Esophagus (tissue), 2 donors: ENCODE measurements around the gene GPHB5. TPM values are rescaled to one million over a fixed set of nuclear protein-coding genes. Genes with fewer than 3 reads are reported as not detected.

ENCODE experiments used
- H3K27ac ChIP-seq, 2 donors: one replicate each; pipeline ENCODE4 v1.5.1; 2013; ENCODE audit warnings: low read depth in 2 of 2, mild to moderate bottlenecking in 2 of 2, inconsistent platforms in 1 of 2, low read length in 1 of 2, moderate library complexity in 1 of 2
- H3K27me3 ChIP-seq, 2 donors: one replicate each; pipeline ENCODE4 v1.6.1; 2013; ENCODE audit warnings: low read length in 2 of 2, control low read depth in 1 of 2, mild to moderate bottlenecking in 1 of 2; ENCODE audit not compliant: insufficient read depth in 2 of 2, control insufficient read depth in 1 of 2
- H3K36me3 ChIP-seq, 2 donors: one replicate each; pipeline ENCODE4 v1.6.1; 2013; ENCODE audit warnings: low read length in 1 of 2; ENCODE audit not compliant: control insufficient read depth in 2 of 2, insufficient read depth in 2 of 2
- H3K4me1 ChIP-seq, 2 donors: one replicate each; pipeline ENCODE4 v1.6.1; 2013; ENCODE audit warnings: low read length in 1 of 2; ENCODE audit not compliant: control insufficient read depth in 2 of 2, insufficient read depth in 2 of 2
- H3K4me3 ChIP-seq, 2 donors: one replicate each; pipeline ENCODE4 v1.5.1; 2013; ENCODE audit warnings: low read length in 2 of 2, mild to moderate bottlenecking in 2 of 2, low read depth in 1 of 2, moderate library complexity in 1 of 2
- H3K9me3 ChIP-seq, 2 donors: one replicate each; pipeline ENCODE4 v1.6.1; 2013; ENCODE audit warnings: mild to moderate bottlenecking in 2 of 2, low read depth in 1 of 2, low read length in 1 of 2, moderate library complexity in 1 of 2; ENCODE audit not compliant: control insufficient read depth in 2 of 2, insufficient read depth in 1 of 2
- WGBS, 2 donors: extraction: QIAGEN DNeasy Blood & Tissue Kit; methylation state at CpG; one replicate each; pipeline ENCODE4 v1.1.7; 2013; 5-methylcytosine and 5-hydroxymethylcytosine counted together
- polyA plus RNA-seq, 2 donors: library from polyadenylated mRNA; stranded (reverse); fragments of 200-250 nt; gene quantifications; one replicate each; pipeline ENCODE4 v1.2.3, GENCODE V29; 2013
- donor health status: healthy with polysubstance abuse.
- donor health status: Bipolar disorder and iron deficiency.

GPHB5 gene
- polyA plus RNA-seq, 2 donors, result not detected

DNA sequence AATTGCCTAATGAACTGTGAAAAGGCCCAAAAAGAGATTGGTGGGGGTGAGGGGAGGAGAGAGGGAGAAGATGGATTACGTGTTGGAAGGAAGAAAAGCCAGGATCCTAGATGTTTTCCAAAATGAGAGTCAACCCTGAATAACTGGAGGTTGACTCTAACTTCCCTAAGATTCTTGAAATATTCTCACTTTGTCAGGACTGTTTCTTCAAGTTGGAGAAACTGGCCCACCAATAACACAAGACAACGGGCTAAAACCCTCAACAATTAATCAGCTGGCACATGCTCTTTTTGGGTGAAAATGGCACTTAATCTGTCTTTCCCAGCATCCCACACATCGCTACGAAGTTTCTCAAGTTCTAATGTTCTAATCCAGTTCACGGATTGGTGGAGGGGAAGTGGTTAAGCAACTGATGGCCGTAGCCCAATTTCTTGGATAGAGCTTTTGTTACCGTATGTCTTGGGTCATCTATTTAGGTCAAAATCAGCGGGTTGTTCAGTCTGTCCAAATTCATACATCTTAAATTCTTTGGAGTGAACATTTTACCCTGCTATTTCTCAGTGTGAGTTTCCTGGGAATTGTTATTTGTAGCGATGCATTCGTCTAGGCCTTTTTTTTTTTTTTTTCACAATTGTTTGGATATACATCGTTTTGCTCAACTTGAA lies 49.0 kb downstream of the GPHB5 start:
- WGBS, 2 donors, result 87 to 88% methylated on average over 11 of the region's 11 CpGs
- no peaks in the 10 kb centered on the region for H3K36me3 ChIP-seq
- no peak overlapping the region for H3K27ac ChIP-seq
- H3K4me3 ChIP-seq, result no peak overlapping the region
- no peaks in the 10 kb centered on the region for H3K9me3 ChIP-seq
- H3K4me1 ChIP-seq, result peaks cover 0 to 2% of the 10 kb centered on the region in 2 donors
- H3K27me3 ChIP-seq, result no peaks in the 10 kb centered on the region

DNA sequence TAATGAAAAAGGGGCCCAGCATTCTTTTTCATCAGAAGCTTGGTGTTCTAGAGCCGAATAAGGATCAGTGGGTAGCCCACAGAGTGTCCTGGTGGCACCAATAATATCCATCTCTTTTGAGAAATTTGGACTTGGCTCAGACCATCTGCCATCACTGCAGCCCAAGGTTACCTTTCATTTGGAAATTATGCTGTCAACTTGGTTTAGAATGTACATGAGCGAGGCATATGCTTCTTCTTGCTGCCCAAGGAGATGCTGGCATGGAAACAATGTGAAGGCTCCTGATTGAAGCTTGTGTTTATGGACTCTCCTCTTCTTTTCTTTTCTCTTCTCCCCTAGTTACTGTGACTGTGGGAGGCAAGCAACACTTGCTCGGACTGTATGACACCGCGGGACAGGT lies 50.0 kb downstream of the GPHB5 start:
- Histone ChIP-seq H3K9me3 (no peaks in the 10 kb centered on the region), H3K4me1 (peaks cover 0 to 2% of the 10 kb centered on the region in 2 donors), H3K27ac (no peak overlapping the region), H3K36me3 (no peaks in the 10 kb centered on the region), H3K27me3 (no peaks in the 10 kb centered on the region), H3K4me3 (no peak overlapping the region)
- 92 to 96% methylated on average over 5 of the region's 5 CpGs for WGBS, 2 donors

DNA sequence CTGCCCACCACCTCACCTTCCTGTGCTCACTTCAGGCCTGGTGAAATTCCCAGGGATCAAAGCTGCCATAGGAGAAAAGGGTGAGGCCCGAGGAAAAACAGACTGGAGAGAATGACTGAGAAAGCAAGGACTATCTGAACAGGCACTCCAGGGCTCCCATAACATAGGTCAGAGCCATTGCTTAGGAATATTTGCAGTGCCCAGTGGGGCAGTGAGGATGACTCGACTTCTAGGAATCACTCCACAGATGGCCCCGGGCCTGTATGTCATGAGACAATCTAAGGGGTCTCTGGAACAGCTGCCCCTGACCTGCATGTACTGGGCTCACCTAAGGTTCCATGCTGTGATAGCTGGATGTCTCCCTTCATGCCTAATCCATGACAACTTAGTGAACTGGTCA lies 51.6 kb downstream of the GPHB5 start:
- Histone ChIP-seq H3K27ac (no peak overlapping the region), H3K4me3 (no peak overlapping the region), H3K36me3 (no peaks in the 10 kb centered on the region), H3K4me1 (peaks cover 0 to 2% of the 10 kb centered on the region in 2 donors), H3K27me3 (no peaks in the 10 kb centered on the region), H3K9me3 (no peaks in the 10 kb centered on the region)
- WGBS, 2 donors, result 78 to 80% methylated on average over 3 of the region's 3 CpGs

DNA sequence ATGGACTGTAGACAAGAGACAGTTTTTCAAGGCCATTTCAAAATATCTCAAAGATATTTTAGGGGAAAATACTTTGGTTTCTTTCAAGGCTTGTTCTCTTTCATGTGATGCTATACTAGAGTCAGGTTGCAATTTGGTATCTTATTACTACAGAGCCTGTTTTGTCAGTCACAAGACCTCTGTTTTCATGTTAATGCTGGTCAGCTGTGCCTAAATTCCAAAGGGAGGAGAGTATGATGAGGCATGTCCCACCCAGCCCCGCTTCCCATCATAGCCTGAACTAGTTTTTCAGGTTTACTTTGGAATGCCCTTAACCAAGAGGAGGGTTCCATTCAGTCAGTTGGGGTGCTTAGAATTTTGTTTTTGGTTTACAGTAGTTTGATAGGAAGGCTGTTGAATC lies 52.6 kb downstream of the GPHB5 start:
- H3K27me3 ChIP-seq, result no peaks in the 10 kb centered on the region
- H3K9me3 ChIP-seq, result no peaks in the 10 kb centered on the region
- no peak overlapping the region for H3K27ac ChIP-seq
- no peak overlapping the region for H3K4me3 ChIP-seq
- 61 to 69% methylated on average over 1 of the region's 1 CpG for WGBS, 2 donors
- peaks cover 0 to 2% of the 10 kb centered on the region in 2 donors for H3K4me1 ChIP-seq
- no peaks in the 10 kb centered on the region for H3K36me3 ChIP-seq

Other genes with a start within 250 kb of the GPHB5 start
- 1 to 10 TPM; 2.5 to 2.6 TPM for gene RHOJ, start 114.5 kb downstream of the GPHB5 start, polyA plus RNA-seq
- gene PPP2R5E, start 224.4 kb upstream of the GPHB5 start, polyA plus RNA-seq, result 10 to 100 TPM; 10.9 to 13.0 TPM